HG02884 (cell line): ENCODE results near the gene NBPF3.
"Not testable (repeated sequence)": the region's sequence is repeated elsewhere in the genome, so short reads cannot be mapped to it uniquely, and the experiment has no call there.

Experiments
- ATAC-seq: cut with Tn5 transposase; IDR thresholded peaks from one replicate; pipeline ENCODE4 v1.9.1; 2021; ENCODE audit warnings: mild to moderate bottlenecking, moderate library complexity; ENCODE audit not compliant: unreplicated experiment

Gene NBPF3

GRCh38 chr1:21517161-21517589 is 77.2 kb downstream of the NBPF3 start:
- no peak for ATAC-seq

- no peak for ATAC-seq
Measured at GRCh38 chr1:21517660-21518480, 77.9 kb downstream of the NBPF3 start.

GRCh38 chr1:21518774-21519455 is 79.0 kb downstream of the NBPF3 start:
- ATAC-seq: no peak

GRCh38 chr1:21519486-21520070 is 79.6 kb downstream of the NBPF3 start:
- ATAC-seq: not testable (repeated sequence)

GRCh38 chr1:21520899-21521716 is 81.2 kb downstream of the NBPF3 start:
- ATAC-seq: no peak

- ATAC-seq: no peak
Measured at GRCh38 chr1:21521717-21522060, 81.8 kb downstream of the NBPF3 start.

- no peak for ATAC-seq
Measured at GRCh38 chr1:21522525-21523038, 82.6 kb downstream of the NBPF3 start.

GRCh38 chr1:21523297-21523813 is 83.4 kb downstream of the NBPF3 start:
- no peak for ATAC-seq

- ATAC-seq: no peak
Measured at GRCh38 chr1:21524220-21524619, 84.3 kb downstream of the NBPF3 start.

- no peak for ATAC-seq
Measured at GRCh38 chr1:21524686-21525339, 84.9 kb downstream of the NBPF3 start.

- no peak for ATAC-seq
Measured at GRCh38 chr1:21525340-21525717, 85.4 kb downstream of the NBPF3 start.

GRCh38 chr1:21526441-21526840 is 86.5 kb downstream of the NBPF3 start:
- no peak for ATAC-seq

- no peak for ATAC-seq
Measured at GRCh38 chr1:21530368-21531016, 90.6 kb downstream of the NBPF3 start.

- ATAC-seq: no peak
Measured at GRCh38 chr1:21531241-21531640, 91.3 kb downstream of the NBPF3 start.

- no peak for ATAC-seq
Measured at GRCh38 chr1:21532496-21532895, 92.6 kb downstream of the NBPF3 start.

- ATAC-seq: no peak
Measured at GRCh38 chr1:21532992-21533534, 93.1 kb downstream of the NBPF3 start.

- ATAC-seq: no peak
Measured at GRCh38 chr1:21534146-21534545, 94.2 kb downstream of the NBPF3 start.
